Pancreas (tissue), 10 donors: ENCODE results near the gene TPP2. TPM values are rescaled to one million over a fixed set of nuclear protein-coding genes. Genes with fewer than 3 reads are reported as not detected.

Source experiments
- ATAC-seq, 4 donors: fragments of 200-7000 bp; cut with Tn5 transposase; one replicate each; pipeline versions ENCODE4 v1.8.0 to v1.9.1; 2020; ENCODE audit warnings: mild to moderate bottlenecking in 4 of 4, moderate library complexity in 4 of 4
- DNase-seq, 6 donors: peaks; one replicate each; pipeline ENCODE4 v3.0.0-alpha.2; 2020
- FAIRE-seq: peaks from 2 replicates; lab custom pipeline; 2012; peaks lifted over from hg19 to GRCh38; lab: Jason Lieb, UNC
- H3K27ac ChIP-seq, 4 donors: fragments of 200-600 bp; sonication (generic); 1 replicate in 3 of 4; 2 replicates in 1 of 4; pipeline versions ENCODE4 v1.5.0 to v1.8.0; 2020
- H3K27me3 ChIP-seq, 4 donors: fragments of 200-600 bp; one replicate each; pipeline ENCODE4 v1.8.0; 2021
- H3K36me3 ChIP-seq, 3 donors: fragments of 200-600 bp; sonication (generic) in 1 of 3; one replicate each; pipeline versions ENCODE4 v1.5.0 to v1.8.0; 2020 to 2021
- H3K4me1 ChIP-seq, 3 donors: fragments of 200-600 bp; one replicate each; pipeline ENCODE4 v1.8.0; 2021
- H3K4me3 ChIP-seq, 4 donors: fragments of 200-600 bp; sonication (generic) in 2 of 4; one replicate each; pipeline versions ENCODE4 v1.5.0 to v1.8.0; 2020 to 2021
- H3K9me3 ChIP-seq, 4 donors: fragments of 200-600 bp; one replicate each; pipeline ENCODE4 v1.8.0; 2021
- WGBS, 2 donors: extraction: QIAGEN DNeasy Blood & Tissue Kit; methylation state at CpG; one replicate each; pipeline ENCODE4 v1.1.7; 2013; 5-methylcytosine and 5-hydroxymethylcytosine counted together
- intact Hi-C, 3 donors: fragments of 100-400 bp; cut with DNase I; formaldehyde crosslinking; loops; one replicate each; pipeline versions ENCODE4 v1.11.1 to v1.14.2; 2022
- polyA plus RNA-seq, 2 donors: library from polyadenylated mRNA; stranded (reverse); fragments of 200-250 nt; gene quantifications; one replicate each; pipeline ENCODE4 v1.2.3, GENCODE V29; 2013
- total RNA-seq, 6 donors: library from RNA; stranded (reverse); fragmentation: NEBNext Ultra II Directional in 4 of 6; extraction: Animal tissue kit (Norgen Biotek cat#: 25700) in 4 of 6; gene quantifications; one replicate each; pipeline versions ENCODE4 v1.2.1 to v1.2.4, GENCODE V29; 2021 to 2023
- TF ChIP-seq, protein P1 (sequence below), 4 donors: fragments of 200-600 bp; sonication (generic) in 3 of 4; IDR thresholded peaks; one replicate each; pipeline versions ENCODE4 v1.5.0 to v1.8.0; 2021; ENCODE audit warnings: antibody characterized with exemption in 4 of 4
- donor health status: healthy with polysubstance abuse.
- donor health status: DM: no; HTN: no; CAD: no; lungs with moderate emphysema.
- donor health status: DM: no; HTN: no; CAD: no.
- donor health status: control.
- donor health status: control.
- donor health status: Bipolar disorder and iron deficiency.
- donor health status: DM: yes; HTN: yes; CAD: no.
- donor health status: DM: no; HTN: no; CAD: no.
- donor health status: DM: no; HTN: no; CAD: no.
- donor health status: DM: yes; HTN: yes; CAD: no.

Gene TPP2
- total and polyA plus RNA-seq, 8 donors: 9.5 to 22.3 (median 15.9) TPM

DNA sequence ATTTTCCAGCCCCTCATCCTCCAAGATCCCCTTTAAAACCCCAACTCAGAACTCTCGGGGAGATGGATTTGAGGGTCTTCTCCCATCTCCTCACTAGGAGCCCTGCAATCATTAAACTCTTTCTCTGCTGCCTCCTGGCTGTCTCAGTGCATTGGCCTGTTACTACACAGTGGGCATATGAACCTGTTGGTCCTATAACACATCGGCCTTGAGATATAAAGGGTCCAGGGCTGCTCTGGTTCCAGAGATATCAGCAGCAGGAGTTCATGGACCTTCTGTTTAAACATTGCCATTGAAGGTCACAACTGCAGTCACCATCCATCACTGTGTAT is 101.8 kb downstream of the TPP2 start:
- Histone ChIP-seq H3K27me3 (no peaks in the 10 kb centered on the region), H3K4me3 (no peak overlapping the region), H3K36me3 (no peaks in the 10 kb centered on the region), H3K9me3 (no peaks in the 10 kb centered on the region), H3K27ac (no peak overlapping the region), H3K4me1 (no peaks in the 10 kb centered on the region)
- intact Hi-C loops: no loop called here
- TF ChIP-seq, protein P1, sequence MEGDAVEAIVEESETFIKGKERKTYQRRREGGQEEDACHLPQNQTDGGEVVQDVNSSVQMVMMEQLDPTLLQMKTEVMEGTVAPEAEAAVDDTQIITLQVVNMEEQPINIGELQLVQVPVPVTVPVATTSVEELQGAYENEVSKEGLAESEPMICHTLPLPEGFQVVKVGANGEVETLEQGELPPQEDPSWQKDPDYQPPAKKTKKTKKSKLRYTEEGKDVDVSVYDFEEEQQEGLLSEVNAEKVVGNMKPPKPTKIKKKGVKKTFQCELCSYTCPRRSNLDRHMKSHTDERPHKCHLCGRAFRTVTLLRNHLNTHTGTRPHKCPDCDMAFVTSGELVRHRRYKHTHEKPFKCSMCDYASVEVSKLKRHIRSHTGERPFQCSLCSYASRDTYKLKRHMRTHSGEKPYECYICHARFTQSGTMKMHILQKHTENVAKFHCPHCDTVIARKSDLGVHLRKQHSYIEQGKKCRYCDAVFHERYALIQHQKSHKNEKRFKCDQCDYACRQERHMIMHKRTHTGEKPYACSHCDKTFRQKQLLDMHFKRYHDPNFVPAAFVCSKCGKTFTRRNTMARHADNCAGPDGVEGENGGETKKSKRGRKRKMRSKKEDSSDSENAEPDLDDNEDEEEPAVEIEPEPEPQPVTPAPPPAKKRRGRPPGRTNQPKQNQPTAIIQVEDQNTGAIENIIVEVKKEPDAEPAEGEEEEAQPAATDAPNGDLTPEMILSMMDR (IDR thresholded peaks at IDR 0.05): no peak
- 79 to 85% methylated on average over 2 of the region's 2 CpGs for WGBS, 2 donors
- no peak for DNase-seq
- ATAC-seq: no peak
- FAIRE-seq: no peak

DNA sequence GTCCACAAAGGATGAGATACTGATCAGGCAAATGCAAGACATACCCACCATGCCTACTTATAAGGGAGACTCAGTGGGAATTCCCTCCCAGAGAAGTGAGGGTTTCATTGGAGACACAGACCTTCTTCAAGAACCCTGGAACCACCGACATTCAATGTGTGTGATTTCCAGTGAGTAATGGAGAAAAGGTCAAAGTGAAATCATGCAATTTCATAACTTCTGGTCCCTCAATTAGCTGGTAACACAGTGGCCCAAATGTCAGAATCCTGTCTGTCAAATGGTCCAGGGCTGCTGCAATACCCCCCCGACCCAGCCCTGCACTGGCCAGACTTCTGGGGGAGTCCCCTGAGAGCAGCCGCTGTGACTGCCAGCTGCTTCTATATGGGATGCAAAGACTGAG is 102.7 kb downstream of the TPP2 start:
- TF ChIP-seq, protein P1 (IDR thresholded peaks at IDR 0.05): no peak
- ATAC-seq (no peak), DNase-seq (no peak), FAIRE-seq (no peak)
- Histone ChIP-seq H3K4me1 (no peaks in the 10 kb centered on the region), H3K4me3 (no peak overlapping the region), H3K36me3 (no peaks in the 10 kb centered on the region), H3K27me3 (no peaks in the 10 kb centered on the region), H3K9me3 (no peaks in the 10 kb centered on the region), H3K27ac (no peak overlapping the region)
- 64 to 74% methylated on average over 3 of the region's 3 CpGs for WGBS, 2 donors
- intact Hi-C loops: no loop called here

DNA sequence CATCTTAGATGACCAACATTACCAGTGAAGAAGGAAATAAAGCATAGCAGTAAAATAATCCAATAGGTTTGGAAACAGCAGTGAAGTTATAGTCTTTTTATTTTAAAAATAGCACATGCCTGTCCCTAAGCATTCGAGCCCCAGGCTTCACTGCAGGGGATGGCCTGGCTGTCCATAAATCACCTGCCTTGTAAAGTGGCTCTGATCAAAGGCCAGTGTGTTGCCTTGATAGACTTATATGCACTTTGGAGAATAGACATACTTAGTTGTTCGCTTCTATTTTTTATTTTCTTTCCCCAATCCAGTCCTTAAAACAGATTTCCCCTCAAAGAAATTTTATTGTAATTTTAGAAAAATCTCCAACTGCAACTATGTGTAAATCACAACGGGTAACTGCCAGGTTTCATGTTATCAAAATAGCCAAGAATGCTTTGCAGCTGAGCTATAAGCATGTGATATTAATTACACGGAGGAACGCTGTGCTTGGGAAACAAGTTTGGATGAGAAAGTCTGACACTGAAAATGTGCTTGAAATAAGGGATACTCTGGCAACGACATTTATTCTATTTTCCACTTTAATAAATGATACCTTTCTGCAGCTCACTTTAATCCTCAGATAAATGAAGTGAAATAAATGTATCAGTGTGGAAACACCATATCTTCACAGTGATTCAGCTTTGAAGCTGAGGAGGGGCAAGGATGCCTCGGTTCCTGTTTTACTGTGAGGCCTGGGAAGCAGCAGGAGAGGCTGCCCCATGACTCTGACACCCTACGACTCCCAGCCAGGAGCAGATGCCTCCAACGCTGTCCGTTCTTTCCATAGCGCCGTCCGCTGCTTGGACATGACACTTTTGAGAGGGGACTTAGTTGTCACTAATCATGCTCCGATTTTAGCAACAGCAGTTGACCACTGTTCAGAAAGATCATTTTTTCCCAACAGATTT is 103.6 kb downstream of the TPP2 start:
- no peak overlapping the region for H3K4me3 ChIP-seq
- no peaks in the 10 kb centered on the region for H3K4me1 ChIP-seq
- TF ChIP-seq, protein P1 (IDR thresholded peaks at IDR 0.05): no peak
- H3K27ac ChIP-seq: no peak overlapping the region
- DNase-seq: no peak
- FAIRE-seq: no peak
- no peak for ATAC-seq
- H3K27me3 ChIP-seq: no peaks in the 10 kb centered on the region
- H3K9me3 ChIP-seq: no peaks in the 10 kb centered on the region
- intact Hi-C loops: no loop called here
- 60 to 66% methylated on average over 14 of the region's 14 CpGs for WGBS, 2 donors
- H3K36me3 ChIP-seq: no peaks in the 10 kb centered on the region

DNA sequence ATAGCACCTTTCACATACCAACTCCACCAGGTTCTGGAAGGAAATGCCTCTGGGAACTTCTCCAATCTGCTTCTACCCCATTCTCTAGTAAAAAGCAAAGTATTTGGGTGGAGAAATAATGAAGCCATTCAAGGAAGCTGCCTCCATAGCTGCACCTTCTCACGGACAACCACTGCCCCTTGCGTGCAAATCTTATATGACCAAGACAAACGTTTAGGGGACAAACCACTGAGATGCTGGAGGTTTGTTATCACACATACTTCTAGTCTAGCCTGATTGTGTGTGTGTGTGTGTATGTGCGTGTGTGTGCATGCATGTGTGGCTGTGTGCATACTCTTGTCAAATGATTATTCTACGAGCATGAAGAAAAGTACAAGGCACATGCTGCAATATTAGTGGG is 104.5 kb downstream of the TPP2 start:
- no peaks in the 10 kb centered on the region for H3K4me1 ChIP-seq
- DNase-seq (no peak), ATAC-seq (no peak), FAIRE-seq (no peak)
- H3K27me3 ChIP-seq: no peaks in the 10 kb centered on the region
- H3K27ac ChIP-seq: no peak overlapping the region
- H3K36me3 ChIP-seq: no peaks in the 10 kb centered on the region
- TF ChIP-seq, protein P1 (IDR thresholded peaks at IDR 0.05): no peak
- no peaks in the 10 kb centered on the region for H3K9me3 ChIP-seq
- intact Hi-C loops: no loop called here
- H3K4me3 ChIP-seq: no peak overlapping the region
- WGBS, 2 donors: 71 to 79% methylated on average over 5 of the region's 5 CpGs
